GM18873 (cell line): ENCODE results near the gene SPATA16.
"Not testable (repeated sequence)": the region's sequence is repeated elsewhere in the genome, so short reads cannot be mapped to it uniquely, and the experiment has no call there.

Experiments
- ATAC-seq: cut with Tn5 transposase; IDR thresholded peaks from one replicate; pipeline ENCODE4 v1.9.1; 2021; ENCODE audit warnings: mild to moderate bottlenecking, moderate library complexity, moderate number of reproducible peaks; ENCODE audit not compliant: unreplicated experiment, low FRiP score

SPATA16 gene

GRCh38 chr3:173066044-173067004, 74.7 kb downstream of the SPATA16 start:
- no peak for ATAC-seq

DNA sequence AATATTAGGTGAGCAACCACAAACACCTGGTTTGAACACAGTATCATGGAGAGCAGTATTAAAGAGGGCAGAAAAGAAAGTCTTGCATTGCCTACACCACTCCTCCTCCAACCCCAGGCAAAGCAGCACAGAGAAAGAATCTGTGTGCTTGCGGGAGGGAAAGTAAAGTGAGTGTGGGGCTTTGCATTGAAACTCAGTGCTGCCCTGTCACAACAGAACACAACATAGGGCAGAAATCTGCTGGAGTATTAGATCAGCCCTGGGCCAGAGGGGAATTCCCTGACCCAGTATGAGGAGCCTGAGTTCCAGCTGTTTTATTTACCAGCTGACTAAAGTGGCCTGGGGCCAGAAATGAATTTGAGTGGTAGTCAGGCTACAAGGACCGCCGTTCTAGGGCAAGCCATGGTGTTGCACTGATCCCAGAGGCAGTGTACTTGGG, 75.5 kb downstream of the SPATA16 start:
- ATAC-seq, result no peak

- ATAC-seq, result no peak
Observed at GRCh38 chr3:173064631-173065030, 76.4 kb downstream of the SPATA16 start.

- ATAC-seq, result no peak
Observed at GRCh38 chr3:173058229-173058628, 82.8 kb downstream of the SPATA16 start.

DNA sequence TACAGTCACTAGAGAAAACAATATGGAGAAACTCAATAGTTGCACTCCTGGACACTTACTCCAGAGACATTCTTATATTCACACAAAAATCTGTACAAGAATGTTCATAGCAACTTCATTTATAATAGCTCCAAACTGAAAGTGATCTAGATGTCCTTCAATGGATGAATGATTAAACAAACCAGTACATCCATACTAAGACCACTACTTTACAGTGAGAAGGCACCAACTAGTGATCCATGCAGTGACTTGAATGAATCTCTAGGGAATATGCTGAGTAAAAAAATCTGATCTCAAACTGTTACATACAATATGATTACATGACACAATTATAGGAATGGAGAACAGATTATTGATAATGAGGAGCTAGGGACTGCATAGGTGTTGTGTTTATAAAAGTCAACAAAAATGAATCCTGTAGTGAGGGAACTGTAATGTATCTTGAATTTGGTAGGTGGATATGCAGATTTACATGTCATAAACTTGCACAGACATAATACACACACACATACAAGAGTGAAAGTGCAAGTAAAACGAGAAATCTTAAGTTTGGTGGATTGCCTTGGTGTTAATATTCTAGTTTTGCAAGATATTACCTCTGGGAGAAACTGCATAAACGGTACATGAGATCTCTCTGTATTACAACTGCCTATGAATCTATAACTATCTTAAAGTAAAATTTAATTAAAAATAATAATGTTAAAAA, 85.7 kb downstream of the SPATA16 start:
- no peak for ATAC-seq

- no peak for ATAC-seq
Observed at GRCh38 chr3:173049360-173049759, 91.7 kb downstream of the SPATA16 start.

- no peak for ATAC-seq
Observed at GRCh38 chr3:173045770-173046382, 95.2 kb downstream of the SPATA16 start.

- no peak for ATAC-seq
Observed at GRCh38 chr3:173044998-173045397, 96.0 kb downstream of the SPATA16 start.

DNA sequence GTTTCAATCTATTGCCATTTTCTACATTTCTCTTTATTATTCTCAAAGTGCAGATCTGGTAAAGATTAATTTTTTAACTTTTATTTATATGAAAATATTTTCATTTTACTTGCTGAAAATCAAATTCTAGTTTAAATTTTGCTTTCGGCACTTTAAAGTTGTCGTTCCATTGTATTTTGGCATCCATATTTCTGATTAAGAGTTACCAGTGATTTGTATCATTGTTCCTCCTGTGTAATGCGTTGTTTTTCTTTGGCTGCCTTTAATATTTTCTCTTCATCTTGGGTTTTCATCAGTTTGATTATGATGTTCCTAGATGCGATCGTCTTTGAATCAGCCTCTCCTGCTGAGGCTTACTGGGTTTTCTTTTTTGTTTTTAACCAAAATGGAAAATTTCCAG, 97.3 kb downstream of the SPATA16 start:
- ATAC-seq, result no peak

GRCh38 chr3:173038484-173038871, 102.6 kb downstream of the SPATA16 start:
- ATAC-seq, result no peak

- no peak for ATAC-seq
Observed at GRCh38 chr3:173037840-173038483, 103.1 kb downstream of the SPATA16 start.

GRCh38 chr3:173030273-173030672, 110.8 kb downstream of the SPATA16 start:
- ATAC-seq, result no peak

DNA sequence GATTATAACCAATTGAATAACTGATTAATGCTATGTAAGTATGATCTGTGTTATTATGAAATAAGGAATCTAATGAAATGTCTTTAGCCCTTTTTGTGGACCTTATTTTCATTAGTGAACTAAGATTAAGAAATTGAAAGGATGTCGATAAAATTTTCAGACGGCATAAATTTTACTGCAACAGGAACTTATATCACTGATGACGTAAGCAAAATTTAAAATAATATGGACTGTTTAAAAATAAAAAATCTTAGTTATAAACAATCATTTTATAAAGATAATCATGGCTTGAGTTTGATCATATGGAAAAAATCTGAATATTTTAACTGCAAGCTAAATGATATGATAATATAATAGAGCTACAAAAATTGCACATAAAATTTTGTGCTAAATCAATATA, 112.7 kb downstream of the SPATA16 start:
- ATAC-seq, result no peak

GRCh38 chr3:173027429-173027828, 113.6 kb downstream of the SPATA16 start:
- no peak for ATAC-seq

- no peak for ATAC-seq
Observed at GRCh38 chr3:173025941-173026340, 115.1 kb downstream of the SPATA16 start.

DNA sequence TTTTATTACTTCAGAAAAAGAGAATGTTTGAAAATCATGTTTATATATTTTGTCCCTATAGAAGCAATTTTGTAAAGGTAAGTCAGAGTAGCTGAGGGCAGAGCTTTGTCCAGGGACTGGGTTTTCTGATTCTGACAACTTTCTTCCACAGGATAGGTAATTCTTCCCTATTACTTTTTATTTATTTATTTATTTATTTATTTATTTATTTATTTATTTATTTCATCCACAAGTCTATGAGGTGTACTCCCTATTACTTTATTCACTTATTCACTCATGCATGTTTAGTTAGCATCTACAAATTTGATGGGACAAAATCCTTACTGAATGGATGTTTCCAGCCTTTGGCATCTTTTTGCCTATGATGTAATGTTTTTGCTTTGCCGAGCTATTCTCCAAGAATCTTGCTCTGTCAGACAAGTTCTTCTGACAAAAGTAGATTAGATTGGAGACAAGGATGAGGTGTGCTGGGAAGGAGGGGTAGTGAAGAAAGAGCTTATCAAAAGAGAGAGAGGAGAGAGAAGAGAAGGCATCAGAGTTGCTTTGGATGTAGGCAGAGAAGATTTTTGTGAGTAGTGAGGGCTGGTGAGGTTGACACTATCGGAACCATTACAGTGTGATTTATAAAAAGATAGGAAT, 119.4 kb downstream of the SPATA16 start:
- ATAC-seq, result no peak

- not testable (repeated sequence) for ATAC-seq
Observed at GRCh38 chr3:173020128-173020527, 120.9 kb downstream of the SPATA16 start.

- no peak for ATAC-seq
Observed at GRCh38 chr3:173019378-173019777, 121.7 kb downstream of the SPATA16 start.

- no peak for ATAC-seq
Observed at GRCh38 chr3:173018758-173019157, 122.3 kb downstream of the SPATA16 start.

DNA sequence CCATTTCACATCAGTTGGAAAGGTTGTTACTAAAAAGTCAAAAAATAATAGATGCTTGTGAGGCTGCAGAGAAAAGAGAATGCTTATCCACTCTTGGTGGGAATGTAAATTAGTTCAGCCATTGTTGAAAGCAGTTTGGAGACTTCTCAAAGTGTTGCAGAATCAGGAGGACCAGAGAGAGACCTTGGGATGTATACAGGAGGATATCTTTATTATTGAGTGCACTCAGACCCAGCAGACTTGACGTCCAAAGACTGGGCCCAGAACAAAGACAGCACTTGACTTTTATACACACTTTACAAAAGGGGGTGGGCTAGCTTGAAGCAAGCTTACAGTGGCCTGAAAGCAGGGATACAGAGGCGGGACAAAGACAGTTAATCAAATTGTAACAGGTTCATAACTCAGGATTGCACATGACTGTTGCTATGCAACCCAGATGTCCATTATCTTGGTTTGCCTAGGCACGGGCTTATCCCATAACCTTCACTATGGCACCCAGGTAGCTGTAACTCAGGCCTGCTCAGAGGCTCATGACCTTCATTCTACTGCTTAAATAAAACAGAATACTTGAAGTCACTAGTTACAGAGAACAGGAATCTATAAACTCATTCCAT, 127.7 kb downstream of the SPATA16 start:
- ATAC-seq, result no peak
